ENCODE data around the gene C10orf95. TPM values are rescaled to one million over a fixed set of nuclear protein-coding genes. Genes with fewer than 3 reads are reported as not detected.

C10orf95 gene
- total RNA-seq, 1 experiment from 2014 or later = 0.82 TPM

GRCh38 chr10:102419269-102420180 lies 31.8 kb downstream of the C10orf95 start:
- H3K27me3 Mint-ChIP-seq (ENCODE audit: insufficient read depth, unreplicated experiment) = no peaks in the 10 kb centered on the region
- H3K9me3 Mint-ChIP-seq (ENCODE audit: unreplicated experiment) = no peaks in the 10 kb centered on the region
- TF ChIP-seq CTCF (IDR thresholded peaks at IDR 0.05; ENCODE audit: insufficient read depth in 1 of 2, low read depth in 1 of 2, low read length in 1 of 2, severe bottlenecking in 1 of 2, unreplicated experiment in 1 of 2) = no peak
- peak overlapping the region; percentile 68 for H3K27ac Mint-ChIP-seq (ENCODE audit: unreplicated experiment)
- Histone ChIP-seq H3K4me1 (peaks cover 9% of the 10 kb centered on the region; the same call in 1 of the 2 replicates), H3K9me3 (no peaks in the 10 kb centered on the region), H3K27me3 (replicated peaks; ENCODE audit: control insufficient read depth, insufficient read depth, low read length) (no peaks in the 10 kb centered on the region), H3K4me3 (ENCODE audit: low read depth, low read length) (peak overlapping the region; percentile 83), H3K36me3 (ENCODE audit: control insufficient read depth, insufficient read depth, low read length) (0 out of 2 replicates have a peak, but pooled peaks cover 1% of the 10 kb centered on the region)
- CTCF ChIA-PET = interaction anchor here (1.0 to 5.3 kb wide), 6 partner anchors 13 to 34 kb away, joined by 3 to 37 read pairs (median 4); partner anchors contain the start of genes CUEDC2 and NFKB2
- H3K4me1 Mint-ChIP-seq (ENCODE audit: low read depth, unreplicated experiment) = peaks cover 7% of the 10 kb centered on the region
- H3K4me3 Mint-ChIP-seq (ENCODE audit: unreplicated experiment) = peak overlapping the region; percentile 99
- intact Hi-C loops (cut with micrococcal nuclease; ENCODE audit: unreplicated experiment) = loop anchor here (2.0 to 5.0 kb wide), 2 partner anchors 41 to 163 kb away; no protein-coding TSS in a partner anchor
- DNase-seq = peak; percentile 77 to 88
- peaks cover 33% of the 10 kb centered on the region for H3K36me3 Mint-ChIP-seq (ENCODE audit: insufficient read depth, unreplicated experiment)
- no TSS peak for BruUV-seq (replicated peaks)
- POLR2A ChIA-PET = interaction anchor here (1.4 kb wide), 1 partner anchor 13 kb away, joined by 6 read pairs; the partner anchor contains the start of gene CUEDC2

GRCh38 chr10:102418622-102419268 lies 32.6 kb downstream of the C10orf95 start, which contains the start of gene PSD:
PSD (minus strand) TSS chr10:102418785; CDS start chr10:102417038, 1,747 bp downstream.
- Mint-ChIP-seq H3K4me3 (ENCODE audit: unreplicated experiment) (peak within 1 kb of the TSS; percentile 99), H3K4me1 (ENCODE audit: low read depth, unreplicated experiment) (peaks cover 7% of the 10 kb centered on the region), H3K9me3 (ENCODE audit: unreplicated experiment) (no peaks in the 10 kb centered on the region), H3K36me3 (ENCODE audit: insufficient read depth, unreplicated experiment) (peaks cover 28% of the 10 kb centered on the region), H3K27me3 (ENCODE audit: insufficient read depth, unreplicated experiment) (no peaks in the 10 kb centered on the region), H3K27ac (ENCODE audit: unreplicated experiment) (peak within 1 kb of the TSS; percentile 68)
- no peaks in the 10 kb centered on the region for H3K9me3 ChIP-seq
- H3K36me3 ChIP-seq (ENCODE audit: control insufficient read depth, insufficient read depth, low read length) = 0 out of 2 replicates have a peak, but pooled peaks cover 1% of the 10 kb centered on the region
- no TSS peak for BruUV-seq (replicated peaks)
- peak in 1 of 2 experiments; percentile 33 for DNase-seq
- intact Hi-C loops (cut with micrococcal nuclease; ENCODE audit: unreplicated experiment) = no loop called here
- peak within 1 kb of the TSS; percentile 83 for H3K4me3 ChIP-seq (ENCODE audit: low read depth, low read length)
- H3K4me1 ChIP-seq = peaks cover 9% of the 10 kb centered on the region; the same call in 1 of the 2 replicates
- CTCF ChIA-PET = interaction anchor here (1.0 kb wide), 1 partner anchor 249 kb away, joined by 3 read pairs; no protein-coding TSS in a partner anchor
- POLR2A ChIA-PET = no interaction called here
- no peaks in the 10 kb centered on the region for H3K27me3 ChIP-seq (replicated peaks; ENCODE audit: control insufficient read depth, insufficient read depth, low read length)
- no peak for TF ChIP-seq CTCF (IDR thresholded peaks at IDR 0.05; ENCODE audit: insufficient read depth in 1 of 2, low read depth in 1 of 2, low read length in 1 of 2, severe bottlenecking in 1 of 2, unreplicated experiment in 1 of 2)

GRCh38 chr10:102416695-102417094 lies 34.6 kb downstream of the C10orf95 start:
- POLR2A ChIA-PET = no interaction called here
- no TSS peak for BruUV-seq (replicated peaks)
- H3K9me3 ChIP-seq = no peaks in the 10 kb centered on the region
- peaks cover 25% of the 10 kb centered on the region for H3K36me3 Mint-ChIP-seq (ENCODE audit: insufficient read depth, unreplicated experiment)
- peaks cover 4% of the 10 kb centered on the region; the same call in 1 of the 2 replicates for H3K4me1 ChIP-seq
- no peak for DNase-seq
- peaks cover 1% of the 10 kb centered on the region; the same call in 1 of the 2 replicates for H3K27me3 ChIP-seq (replicated peaks; ENCODE audit: control insufficient read depth, insufficient read depth, low read length)
- no peak for TF ChIP-seq CTCF (IDR thresholded peaks at IDR 0.05; ENCODE audit: insufficient read depth in 1 of 2, low read depth in 1 of 2, low read length in 1 of 2, severe bottlenecking in 1 of 2, unreplicated experiment in 1 of 2)
- intact Hi-C loops (cut with micrococcal nuclease; ENCODE audit: unreplicated experiment) = no loop called here
- CTCF ChIA-PET = interaction anchor here (0.7 kb wide), 1 partner anchor 12 kb away, joined by 3 read pairs; no protein-coding TSS in a partner anchor
- H3K4me1 Mint-ChIP-seq (ENCODE audit: low read depth, unreplicated experiment) = peaks cover 7% of the 10 kb centered on the region
- H3K27ac Mint-ChIP-seq (ENCODE audit: unreplicated experiment) = no peak overlapping the region
- H3K27me3 Mint-ChIP-seq (ENCODE audit: insufficient read depth, unreplicated experiment) = no peaks in the 10 kb centered on the region
- H3K4me3 ChIP-seq (ENCODE audit: low read depth, low read length) = no peak overlapping the region
- H3K4me3 Mint-ChIP-seq (ENCODE audit: unreplicated experiment) = no peak overlapping the region
- no peaks in the 10 kb centered on the region for H3K9me3 Mint-ChIP-seq (ENCODE audit: unreplicated experiment)
- no peaks in the 10 kb centered on the region for H3K36me3 ChIP-seq (ENCODE audit: control insufficient read depth, insufficient read depth, low read length)
